AG04450 (cell line): ENCODE measurements around the gene OR6V1. TPM values are rescaled to one million over a fixed set of nuclear protein-coding genes. Genes with fewer than 3 reads are reported as not detected.

ENCODE experiments used
- CTCF ChIA-PET: fragments of 300-600, 350-600 bp; formaldehyde crosslinking; extraction: SDS; loops from one replicate; lab custom pipeline; 2022; ENCODE audit warnings: antibody characterized with exemption, inconsistent platforms; lab: Charles Lee
- POLR2A ChIA-PET: fragments of 350-600 bp; formaldehyde crosslinking; extraction: SDS; loops from one replicate; lab custom pipeline; 2021; ENCODE audit warnings: antibody characterized with exemption, inconsistent platforms; lab: Yijun Ruan, JAX
- DNase-seq: peaks from one replicate; pipeline ENCODE4 v3.0.0-alpha.2; 2011; ENCODE audit warnings: low read depth, low spot score
- H3K27ac ChIP-seq: one replicate; pipeline ENCODE4 v1.5.1; 2012; ENCODE audit warnings: low read depth, low read length, control low read depth
- H3K27me3 ChIP-seq: one replicate; pipeline ENCODE4 v1.6.0; 2012; ENCODE audit warnings: low read length; ENCODE audit not compliant: control insufficient read depth, insufficient read depth
- H3K4me3 ChIP-seq: 2 replicates; pipeline ENCODE4 v1.5.1; 2011; ENCODE audit warnings: mild to moderate bottlenecking, low read depth, low read length, control low read depth
- H3K9me3 ChIP-seq: 2 replicates; pipeline ENCODE4 v1.5.1; 2012; ENCODE audit warnings: low read length; ENCODE audit not compliant: control insufficient read depth, insufficient read depth
- CTCF ChIP-seq: IDR thresholded peaks from 2 replicates; pipeline ENCODE4 v1.5.1; 2011; ENCODE audit warnings: low read depth, low read length, control low read depth, inconsistent platforms
- polyA plus RNA-seq: library from polyadenylated mRNA; depleted of rRNA; stranded (reverse); fragments of >200 nt; gene quantifications from 2 replicates; pipeline ENCODE4 v1.2.3, GENCODE V29; 2011

Gene OR6V1
- polyA plus RNA-seq, 1 experiment: not detected

DNA sequence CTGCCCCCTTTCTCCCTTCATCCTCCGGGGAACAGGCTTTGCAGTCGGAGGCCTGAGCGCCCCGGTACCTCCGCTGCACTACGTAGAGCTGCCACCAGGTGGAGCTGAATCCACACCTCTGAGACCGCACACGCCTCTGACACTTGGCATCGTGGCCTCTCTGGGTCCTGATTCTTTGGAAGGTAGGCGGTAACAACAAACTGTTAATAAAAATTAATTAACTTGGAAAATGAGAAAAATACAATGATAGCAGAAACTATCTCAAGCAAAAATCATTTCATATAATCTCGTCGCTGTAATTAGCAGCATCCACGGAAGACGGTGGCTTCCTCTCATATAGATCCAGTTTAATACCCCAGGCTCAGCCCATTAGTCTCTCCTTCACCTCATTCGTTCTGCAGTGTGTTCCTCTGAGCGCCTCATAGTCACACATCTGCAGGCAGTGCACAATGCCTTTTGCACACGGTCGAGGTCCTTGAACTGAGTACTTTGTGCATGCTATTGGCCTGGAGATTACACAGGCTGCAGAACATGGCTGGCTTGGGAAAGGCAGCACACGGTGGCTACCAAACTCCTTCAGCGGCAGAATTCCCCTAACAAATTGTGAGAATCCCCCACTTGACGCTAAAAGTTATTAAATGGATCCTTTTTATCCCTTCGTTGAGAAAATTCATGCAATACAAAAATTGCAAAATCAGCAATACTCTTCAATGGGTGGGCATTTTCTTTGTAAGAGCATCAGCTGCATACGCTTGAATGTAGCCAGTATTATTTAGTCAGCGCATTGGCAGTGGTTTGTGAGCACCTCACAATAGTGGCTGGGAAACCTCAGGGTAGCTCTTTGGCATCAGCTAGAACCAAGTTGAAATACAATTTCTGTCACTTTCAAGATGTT is 43.9 kb upstream of the OR6V1 start:
- no peak overlapping the region for H3K4me3 ChIP-seq
- ChIA-PET POLR2A (interaction anchor here (0.7 kb wide), 1 partner anchor 207 kb away, joined by 3 read pairs; no protein-coding TSS in a partner anchor), CTCF (interaction anchor here (0.7 to 12.7 kb wide), 9 partner anchors 9 to 232 kb away, joined by 4 to 406 read pairs (median 4); partner anchors contain the start of gene TAS2R40)
- peak; percentile 6 for DNase-seq
- peak; percentile 94 for TF ChIP-seq CTCF
- H3K9me3 ChIP-seq: no peaks in the 10 kb centered on the region
- H3K27me3 ChIP-seq: no peaks in the 10 kb centered on the region
- no peak overlapping the region for H3K27ac ChIP-seq

DNA sequence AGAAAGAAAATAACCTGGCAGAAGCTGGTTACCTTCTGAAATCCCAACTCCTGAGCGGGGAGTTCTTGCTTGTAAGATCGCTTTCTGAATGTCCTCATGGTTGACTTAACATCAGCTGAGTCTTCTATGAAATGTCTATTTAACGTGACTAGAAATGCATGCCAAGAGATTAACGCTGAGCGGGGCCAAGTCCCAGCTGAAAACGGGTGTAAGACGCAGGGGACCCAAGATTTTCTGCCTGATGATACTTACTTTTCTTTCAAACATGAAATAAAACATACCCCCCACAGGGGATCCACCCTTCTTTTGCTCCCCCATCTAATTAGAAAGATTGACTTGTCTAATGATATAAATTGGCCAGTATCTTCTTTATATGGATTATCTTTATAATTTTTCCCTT is 40.1 kb upstream of the OR6V1 start:
- POLR2A ChIA-PET: no interaction called here
- Histone ChIP-seq H3K9me3 (no peaks in the 10 kb centered on the region), H3K27ac (no peak overlapping the region), H3K4me3 (no peak overlapping the region), H3K27me3 (no peaks in the 10 kb centered on the region)
- TF ChIP-seq CTCF: no peak
- CTCF ChIA-PET: interaction anchor here (0.6 to 1.9 kb wide), 4 partner anchors 8 to 437 kb away, joined by 3 to 25 read pairs (median 6); no protein-coding TSS in a partner anchor
- DNase-seq: no peak

DNA sequence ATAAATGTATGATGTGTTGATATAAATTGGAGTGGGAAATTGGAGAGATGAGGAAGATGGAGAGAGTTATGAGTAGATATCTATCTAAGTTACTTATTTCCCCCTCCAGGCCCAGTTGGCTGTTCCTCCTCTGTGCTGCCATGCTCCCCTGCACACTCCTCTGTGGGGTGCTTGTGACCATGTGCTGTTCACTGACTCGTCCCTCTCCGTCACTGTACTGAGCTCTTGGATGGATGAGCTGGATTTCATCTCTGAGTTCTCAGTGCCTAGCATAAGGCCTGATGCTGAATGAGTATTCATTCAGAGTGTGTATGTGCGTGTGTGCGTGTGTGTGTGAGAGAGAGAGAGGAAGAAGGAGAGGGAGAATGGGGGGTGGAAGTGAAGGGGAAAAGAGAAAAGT is 39.7 kb upstream of the OR6V1 start:
- Histone ChIP-seq H3K4me3 (no peak overlapping the region), H3K27ac (no peak overlapping the region), H3K27me3 (no peaks in the 10 kb centered on the region), H3K9me3 (no peaks in the 10 kb centered on the region)
- POLR2A ChIA-PET: no interaction called here
- TF ChIP-seq CTCF: no peak
- CTCF ChIA-PET: interaction anchor here (1.0 to 5.4 kb wide), 4 partner anchors 8 to 202 kb away, joined by 5 to 64 read pairs (median 16); no protein-coding TSS in a partner anchor
- no peak for DNase-seq

DNA sequence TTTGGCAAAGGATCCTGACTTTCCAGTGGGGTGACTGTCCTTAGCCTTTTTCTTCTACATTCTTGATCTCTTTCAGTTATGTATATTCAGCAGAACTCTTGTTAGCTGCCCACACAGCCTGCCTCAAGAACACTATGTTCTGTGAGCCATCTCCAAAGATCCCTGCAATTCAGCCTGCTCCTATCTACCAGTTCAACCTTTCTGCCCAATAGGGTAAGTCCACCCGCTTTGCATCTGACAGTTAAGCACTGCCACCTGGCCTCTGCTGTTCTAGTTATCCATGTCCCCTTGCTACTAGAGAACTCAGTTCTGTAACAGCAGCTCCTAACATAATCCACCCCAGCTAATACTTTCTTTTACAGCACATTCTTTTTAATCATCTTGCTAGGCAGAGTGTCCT is 38.7 kb upstream of the OR6V1 start:
- CTCF ChIA-PET: interaction anchor here (0.6 to 5.4 kb wide), 5 partner anchors 10 to 1482 kb away, joined by 3 to 64 read pairs (median 5); no protein-coding TSS in a partner anchor
- Histone ChIP-seq H3K27me3 (no peaks in the 10 kb centered on the region), H3K9me3 (no peaks in the 10 kb centered on the region), H3K4me3 (no peak overlapping the region), H3K27ac (no peak overlapping the region)
- TF ChIP-seq CTCF: no peak
- DNase-seq: no peak
- POLR2A ChIA-PET: no interaction called here

GRCh38 chr7:143013893-143014292 is 38.2 kb upstream of the OR6V1 start:
- Histone ChIP-seq H3K27ac (no peak overlapping the region), H3K9me3 (no peaks in the 10 kb centered on the region), H3K27me3 (no peaks in the 10 kb centered on the region), H3K4me3 (no peak overlapping the region)
- no peak for TF ChIP-seq CTCF
- POLR2A ChIA-PET: no interaction called here
- CTCF ChIA-PET: interaction anchor here (0.7 to 5.4 kb wide), 5 partner anchors 11 to 227 kb away, joined by 3 to 64 read pairs (median 3); no protein-coding TSS in a partner anchor
- DNase-seq: peak; percentile 16
